ENCODE measurements around the gene CDCA5.

DNA sequence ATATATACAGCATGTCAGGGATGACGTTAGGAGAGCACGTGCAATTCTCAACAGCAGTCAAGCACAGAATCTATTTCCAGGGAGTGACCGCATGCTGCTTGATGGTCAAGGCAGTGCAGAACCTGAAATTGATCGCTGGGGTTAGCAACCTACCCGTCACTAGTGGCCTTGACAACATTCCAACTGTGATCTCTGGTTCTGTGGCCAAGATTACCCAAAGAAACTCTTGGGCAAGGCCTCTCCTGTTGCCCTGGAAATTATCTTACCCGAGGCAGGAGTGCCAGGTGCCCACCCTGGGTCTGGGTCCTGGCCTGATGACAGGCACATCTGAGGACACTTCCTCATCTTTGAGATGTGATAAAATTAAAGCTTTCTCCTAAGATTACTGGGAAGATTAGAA lies 30.0 kb upstream of the CDCA5 start:
- TF ChIP-seq, protein P1, sequence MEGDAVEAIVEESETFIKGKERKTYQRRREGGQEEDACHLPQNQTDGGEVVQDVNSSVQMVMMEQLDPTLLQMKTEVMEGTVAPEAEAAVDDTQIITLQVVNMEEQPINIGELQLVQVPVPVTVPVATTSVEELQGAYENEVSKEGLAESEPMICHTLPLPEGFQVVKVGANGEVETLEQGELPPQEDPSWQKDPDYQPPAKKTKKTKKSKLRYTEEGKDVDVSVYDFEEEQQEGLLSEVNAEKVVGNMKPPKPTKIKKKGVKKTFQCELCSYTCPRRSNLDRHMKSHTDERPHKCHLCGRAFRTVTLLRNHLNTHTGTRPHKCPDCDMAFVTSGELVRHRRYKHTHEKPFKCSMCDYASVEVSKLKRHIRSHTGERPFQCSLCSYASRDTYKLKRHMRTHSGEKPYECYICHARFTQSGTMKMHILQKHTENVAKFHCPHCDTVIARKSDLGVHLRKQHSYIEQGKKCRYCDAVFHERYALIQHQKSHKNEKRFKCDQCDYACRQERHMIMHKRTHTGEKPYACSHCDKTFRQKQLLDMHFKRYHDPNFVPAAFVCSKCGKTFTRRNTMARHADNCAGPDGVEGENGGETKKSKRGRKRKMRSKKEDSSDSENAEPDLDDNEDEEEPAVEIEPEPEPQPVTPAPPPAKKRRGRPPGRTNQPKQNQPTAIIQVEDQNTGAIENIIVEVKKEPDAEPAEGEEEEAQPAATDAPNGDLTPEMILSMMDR (IDR thresholded peaks at IDR 0.05): no peak
- no peak for TF ChIP-seq POLR2AphosphoS5 (IDR thresholded peaks at IDR 0.05)
